EL (cell line): ENCODE data around the gene HINT2.

Source experiments
- DNase-seq: peaks from one replicate; pipeline ENCODE4 v3.0.0-alpha.2; 2016

HINT2 gene

DNA sequence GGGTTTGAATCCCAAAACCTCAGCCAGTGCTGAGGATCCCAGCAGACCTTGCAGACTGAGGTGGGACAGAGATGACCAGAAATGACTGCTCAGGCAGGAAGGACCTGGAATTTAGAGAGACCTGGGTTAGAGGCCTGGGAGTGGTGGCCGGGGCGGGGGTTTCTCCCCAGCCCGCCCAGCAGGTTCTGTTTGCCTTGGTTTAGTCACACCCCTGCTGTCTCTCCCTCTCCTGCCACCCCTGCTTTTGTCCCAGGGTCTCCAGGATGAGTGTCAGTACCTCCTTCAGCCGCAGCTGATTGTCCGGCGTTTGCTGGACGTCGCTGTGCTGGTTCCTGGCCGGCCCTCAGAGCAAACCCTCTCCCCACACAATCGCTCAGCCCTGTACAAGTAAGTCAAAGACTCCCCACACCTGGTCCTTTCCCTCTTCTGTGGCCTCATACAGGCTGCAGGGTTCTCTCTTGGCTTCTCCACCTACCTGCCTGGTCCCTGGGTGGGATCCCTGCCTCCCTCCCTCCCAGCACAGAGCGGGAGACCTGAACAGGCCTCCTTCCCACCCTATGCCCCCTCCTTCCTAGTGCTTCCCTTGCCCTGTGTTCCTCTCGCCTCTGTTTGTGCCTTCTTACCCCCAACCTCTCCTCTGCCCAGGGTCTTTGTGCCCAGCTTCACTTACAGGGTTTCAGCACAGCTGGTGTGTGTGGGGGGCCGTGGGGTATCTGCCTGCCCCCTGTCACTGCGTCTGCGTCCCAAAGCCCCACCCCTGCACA lies 26.2 kb upstream of the HINT2 start:
- DNase-seq, result no peak

DNA sequence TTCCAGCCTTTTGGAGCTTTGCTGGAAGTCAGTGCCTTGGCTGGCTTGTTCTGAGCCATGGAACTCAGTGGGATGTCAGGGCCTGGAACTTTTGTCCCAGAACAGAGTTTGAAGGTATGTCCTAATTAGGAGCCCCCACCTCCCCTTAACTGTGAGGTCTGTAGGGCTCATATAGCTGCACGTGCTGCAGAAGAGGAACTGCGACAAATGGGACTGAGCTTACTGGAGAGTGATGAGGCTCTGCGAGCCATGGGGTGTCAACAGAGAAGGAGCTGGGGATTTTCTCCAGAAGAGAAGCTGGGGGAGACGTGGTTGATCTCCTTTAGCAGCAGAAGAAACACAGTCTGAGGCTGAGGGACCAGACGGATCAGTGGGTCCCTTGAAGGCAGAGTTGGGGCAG lies 25.1 kb upstream of the HINT2 start:
- no peak for DNase-seq

DNA sequence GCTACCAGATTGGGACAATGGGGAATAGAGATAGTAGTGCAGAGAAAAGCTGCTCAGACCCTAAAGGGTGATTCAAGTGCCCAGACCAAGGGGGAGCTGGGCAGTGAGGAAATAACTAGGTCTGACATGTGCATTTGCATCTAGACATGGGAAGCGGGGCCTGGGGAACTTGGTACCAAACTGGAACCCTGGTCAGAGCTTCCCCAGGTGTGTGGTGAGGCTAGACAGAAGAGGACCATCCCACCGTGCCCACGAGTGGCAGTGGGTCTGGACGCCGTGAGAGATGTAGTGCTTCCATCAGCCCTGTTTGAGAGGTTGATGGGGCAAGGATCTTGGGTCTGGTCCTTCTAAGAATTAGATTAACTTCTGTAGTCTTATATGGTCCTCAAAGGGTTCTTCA lies 21.8 kb upstream of the HINT2 start:
- DNase-seq, result no peak

DNA sequence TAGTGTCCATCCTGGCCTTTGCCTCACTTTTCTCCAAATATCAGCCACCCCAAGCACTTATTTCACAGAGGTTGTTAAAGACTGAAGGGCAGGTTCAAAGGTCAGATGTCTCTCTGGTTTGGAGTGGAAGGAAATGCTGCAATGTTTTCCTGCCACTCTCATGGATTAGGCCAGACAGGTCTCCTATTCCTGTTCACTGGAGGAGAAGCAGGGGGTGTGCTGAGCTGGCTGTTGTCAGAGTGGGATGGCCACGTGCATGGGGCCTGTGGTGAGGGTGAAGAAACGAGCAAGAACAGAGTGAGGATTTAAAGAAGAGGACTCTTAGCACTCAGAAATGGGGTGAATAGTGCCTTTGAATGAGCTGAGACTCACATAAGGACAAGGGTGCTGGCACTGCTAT lies 20.9 kb upstream of the HINT2 start:
- no peak for DNase-seq

DNA sequence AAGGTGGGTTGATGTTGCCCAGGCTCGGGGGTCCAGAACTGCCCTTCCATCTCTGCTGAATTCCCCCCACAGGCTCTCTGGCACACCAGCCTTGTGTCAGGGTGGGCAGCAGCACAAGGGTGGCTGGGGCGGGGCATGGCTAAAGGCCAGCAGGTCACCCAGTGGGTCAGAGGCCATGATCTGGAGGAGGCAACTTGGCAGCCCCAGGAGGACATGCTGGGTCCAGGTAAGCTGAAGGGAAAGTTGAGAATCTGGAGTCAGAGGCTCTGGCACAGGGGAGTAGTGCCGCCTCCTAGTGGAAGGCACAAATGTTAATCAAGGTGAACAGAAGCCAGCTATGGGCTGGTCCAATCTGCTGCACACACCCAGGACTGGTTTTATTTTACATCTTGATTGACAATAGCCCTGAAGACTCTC lies 20.4 kb upstream of the HINT2 start:
- DNase-seq, result no peak

DNA sequence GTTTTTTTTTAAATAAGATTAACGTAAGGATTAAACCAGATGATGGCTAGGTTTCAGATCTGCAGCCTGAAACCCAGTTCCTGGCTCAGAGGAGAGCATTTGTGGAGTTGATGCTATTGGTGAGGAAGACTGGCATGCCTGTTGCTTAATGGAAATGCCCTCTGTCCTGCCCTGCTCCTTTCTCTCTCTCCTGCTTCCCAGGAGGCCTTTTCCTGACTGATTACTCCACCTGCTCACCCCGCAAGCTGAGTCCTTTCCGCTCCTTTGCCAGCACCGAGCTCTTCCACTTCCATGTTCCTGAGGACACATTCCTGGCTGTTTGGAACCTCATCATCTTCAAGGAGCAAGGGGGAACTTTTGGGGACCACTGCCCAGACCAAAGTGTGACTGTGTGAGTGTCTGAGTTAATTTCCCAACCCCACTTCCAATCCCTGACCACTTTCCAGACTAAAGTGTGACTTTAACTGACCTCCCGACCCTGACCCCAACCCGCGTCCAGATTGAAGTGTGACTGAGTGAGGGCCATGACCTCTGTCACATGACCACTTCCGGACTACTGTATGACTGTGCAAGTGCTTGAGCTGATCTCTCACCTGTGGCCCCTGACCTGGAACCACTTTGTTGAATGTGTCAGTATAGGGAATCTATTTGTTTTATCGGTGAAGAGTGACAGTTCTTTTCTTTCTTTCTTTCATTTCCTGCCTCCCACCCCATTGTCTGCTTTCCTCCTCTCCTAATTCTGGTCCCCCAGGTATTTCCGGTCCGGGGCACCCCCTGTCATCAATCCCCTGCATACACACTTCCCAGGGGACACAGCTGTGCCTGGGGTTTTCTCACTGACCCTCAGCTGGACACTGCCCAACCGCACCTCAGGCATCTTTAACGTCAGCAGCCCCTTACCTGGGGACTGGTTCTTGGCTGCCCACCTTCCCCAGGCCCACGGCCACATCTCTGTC lies 19.7 kb upstream of the HINT2 start:
- DNase-seq, result no peak

- no peak for DNase-seq
Measured at GRCh38 chr9:35832814-35833213, 18.0 kb upstream of the HINT2 start.

DNA sequence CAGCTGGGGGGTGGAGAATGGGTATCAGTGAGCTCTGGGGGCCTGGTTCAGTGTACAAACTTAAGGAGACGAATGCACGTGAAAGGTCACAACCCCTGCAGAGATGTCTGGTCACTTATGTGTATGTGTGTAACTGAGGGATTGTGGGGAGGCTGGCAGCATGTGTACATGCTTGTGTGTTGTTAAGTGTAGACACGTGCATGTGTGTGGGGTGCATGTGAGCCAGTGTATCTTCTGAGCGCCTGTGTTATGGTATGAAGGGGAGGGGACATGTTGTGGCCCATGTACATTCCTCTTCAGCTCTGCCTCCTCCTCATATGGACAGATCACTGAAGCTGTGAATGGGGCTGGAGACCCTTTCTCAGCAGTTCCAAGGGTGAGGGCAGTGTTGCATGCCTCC lies 16.2 kb upstream of the HINT2 start:
- DNase-seq, result no peak

GRCh38 chr9:35829764-35830096 lies 14.9 kb upstream of the HINT2 start:
- no peak for DNase-seq

GRCh38 chr9:35829084-35829763 lies 14.4 kb upstream of the HINT2 start, which contains the start of gene TMEM8B:
Gene TMEM8B (plus strand): TSS chr9:35829228. CDS start chr9:35829448, 220 bp downstream.
- peak; percentile 92 for DNase-seq

DNA sequence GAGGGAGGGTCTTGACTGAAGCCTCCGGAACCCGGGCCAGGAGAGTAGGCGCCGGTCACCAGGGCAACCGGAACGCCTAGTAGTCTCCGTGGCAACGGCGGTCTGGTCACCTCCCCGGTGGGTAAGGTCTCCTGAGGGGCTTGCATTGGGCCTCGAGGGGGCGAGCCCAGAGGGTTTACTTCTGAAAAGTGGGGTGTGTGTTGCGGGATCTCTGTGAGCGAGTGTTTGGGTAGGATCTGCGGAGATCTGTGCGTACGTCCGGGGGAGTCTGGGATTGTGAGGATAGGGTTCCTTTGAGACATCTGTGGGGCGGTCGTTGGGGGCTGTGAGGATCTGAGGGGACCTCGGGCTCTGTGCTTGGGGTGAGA lies 13.9 kb upstream of the HINT2 start, which contains the start of gene FAM221B:
Gene FAM221B, minus strand, starts transcription at position 17 of the 368 bp plus-strand sequence. CDS start 2,571 bp downstream, outside the sequence.
- DNase-seq, result no peak

DNA sequence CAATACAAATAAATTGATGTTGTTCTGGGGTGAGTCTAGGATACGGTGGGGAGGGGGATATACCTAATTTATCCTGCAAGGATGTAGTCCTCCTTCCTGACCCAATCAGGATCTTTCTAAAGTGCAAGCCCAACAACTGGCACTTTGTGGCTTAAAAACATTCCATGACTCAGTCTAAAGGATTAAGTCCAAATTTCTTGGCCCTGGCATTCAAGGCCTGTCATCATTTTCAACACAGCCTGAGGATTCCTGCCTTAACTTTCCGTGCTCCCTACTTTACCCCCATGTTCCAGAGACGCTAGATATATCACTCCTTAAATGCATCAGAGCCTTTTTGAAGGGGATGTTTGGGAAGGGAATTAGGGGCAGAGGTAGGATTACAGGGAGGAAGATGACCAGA lies 12.6 kb upstream of the HINT2 start:
- peak; percentile 52 for DNase-seq

DNA sequence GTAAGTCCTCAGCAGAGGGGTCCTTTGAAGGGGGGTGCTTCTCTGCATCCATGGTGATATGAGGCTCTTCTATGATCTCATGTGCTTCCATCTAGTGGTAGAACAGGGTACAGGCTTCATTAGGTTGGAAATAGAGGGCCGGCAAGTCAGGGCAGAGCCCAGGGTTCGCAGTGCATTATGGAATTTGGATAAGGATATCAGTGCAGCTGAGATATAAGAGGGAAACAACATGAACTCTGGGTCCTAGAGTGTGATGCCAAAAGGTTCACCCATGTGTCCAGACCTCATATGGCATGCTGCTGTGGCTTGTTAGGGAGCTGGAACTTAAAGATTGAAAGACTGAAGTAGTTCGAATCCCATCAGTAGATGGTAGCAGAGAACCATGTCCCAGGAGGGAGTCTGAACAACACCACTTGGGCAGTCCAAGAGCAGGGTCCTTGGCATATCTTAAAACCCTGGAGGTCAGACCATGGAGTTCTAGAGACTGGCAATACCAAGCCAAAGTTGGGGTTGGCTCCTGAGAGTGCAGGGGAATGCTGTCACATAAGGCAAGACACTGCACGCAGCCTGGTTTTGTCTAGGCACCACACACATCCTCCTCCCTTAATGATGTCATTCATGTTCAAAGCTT lies 11.3 kb upstream of the HINT2 start:
- DNase-seq, result peak; percentile 70

DNA sequence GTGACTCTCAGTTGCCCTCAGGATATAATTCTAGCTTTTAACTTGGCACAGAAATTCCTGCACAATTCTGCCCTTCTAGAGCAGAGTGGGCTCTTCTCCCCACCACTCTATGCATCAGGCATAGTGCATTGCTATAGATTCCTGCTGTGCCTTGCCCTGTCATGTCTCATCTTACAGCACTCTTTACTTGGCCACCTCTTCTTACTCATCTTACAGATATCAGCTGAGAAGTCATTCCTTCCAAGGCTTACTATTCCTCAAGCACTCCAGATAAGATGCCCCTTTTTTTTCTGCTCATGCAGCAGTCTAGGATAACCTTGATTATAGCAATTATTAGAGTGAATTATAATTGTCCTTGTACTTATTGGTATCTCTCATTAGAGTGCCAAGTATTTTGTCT lies 8.1 kb upstream of the HINT2 start:
- no peak for DNase-seq

- DNase-seq, result peak; percentile 74
Measured at GRCh38 chr9:35820076-35820475, 5.2 kb upstream of the HINT2 start.

DNA sequence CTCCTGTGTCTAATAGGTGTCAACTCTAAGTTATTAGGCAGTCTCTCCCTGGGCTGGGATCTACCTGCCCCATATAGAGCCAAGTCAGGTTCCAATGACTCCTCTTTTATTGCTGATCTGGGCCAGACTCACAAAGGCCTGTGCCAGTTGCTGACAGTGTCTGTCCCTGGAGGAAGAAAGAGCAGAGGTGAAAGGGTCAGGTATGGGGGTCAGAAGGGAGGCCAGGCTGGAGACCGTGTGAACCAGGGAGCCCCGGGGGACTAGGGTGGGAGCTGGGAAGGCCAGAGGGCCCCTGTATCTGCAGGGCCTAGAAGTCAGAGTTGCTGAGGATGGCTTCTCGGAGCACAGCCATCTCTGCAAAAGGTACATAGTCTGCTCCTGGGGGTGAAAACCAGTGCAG lies 3.5 kb upstream of the HINT2 start:
- no peak for DNase-seq

- DNase-seq, result peak; percentile 19
Measured at GRCh38 chr9:35816708-35817107, 1.9 kb upstream of the HINT2 start.

GRCh38 chr9:35814106-35814840 lies 569 bp downstream of the HINT2 start:
- peak; percentile 71 for DNase-seq

GRCh38 chr9:35813434-35814105 lies 1.3 kb downstream of the HINT2 start:
- peak; percentile 50 for DNase-seq

GRCh38 chr9:35812025-35812602 lies 2.7 kb downstream of the HINT2 start, which contains the start of gene SPAG8:
Gene SPAG8 (minus strand): TSS chr9:35812262. CDS start chr9:35812147, 115 bp downstream.
- DNase-seq, result peak; percentile 97
